MM.1S (cell line): ENCODE results near the gene SBF1.
"Not testable (repeated sequence)": the region's sequence is repeated elsewhere in the genome, so short reads cannot be mapped to it uniquely, and the experiment has no call there.

Source experiments
- DNase-seq: peaks from one replicate; pipeline ENCODE4 v3.0.0-alpha.2; 2015
- H2AFZ ChIP-seq: fragments of 300-600 bp; sonication (generic); 2 replicates; pipeline ENCODE4 v1.6.0; 2016; ENCODE audit warnings: antibody characterized with exemption, low read length
- H3F3A ChIP-seq: fragments of 300-600 bp; sonication (generic); 2 replicates; pipeline ENCODE4 v1.6.1; 2016; ENCODE audit warnings: mild to moderate bottlenecking, antibody characterized with exemption, low read length, moderate library complexity, mixed read lengths; ENCODE audit not compliant: insufficient read depth
- H3K27ac ChIP-seq: fragments of 300-600 bp; sonication (generic); 2 replicates; pipeline ENCODE4 v1.5.1; 2016; ENCODE audit warnings: mild to moderate bottlenecking, low read length
- H3K27me3 ChIP-seq: fragments of 300-600 bp; sonication (generic); replicated peaks from 2 replicates; pipeline ENCODE4 v1.6.0; 2016; ENCODE audit warnings: low read length; ENCODE audit not compliant: insufficient read depth
- H3K36me3 ChIP-seq: fragments of 300-600 bp; sonication (generic); replicated peaks from 2 replicates; pipeline ENCODE4 v1.6.1; 2016; ENCODE audit warnings: mild to moderate bottlenecking, low read length, mixed read lengths; ENCODE audit not compliant: insufficient read depth
- H3K4me1 ChIP-seq: fragments of 300-600 bp; sonication (generic); 2 replicates; pipeline ENCODE4 v1.6.1; 2016; ENCODE audit warnings: low read length, mixed read lengths
- H3K4me2 ChIP-seq: fragments of 300-600 bp; sonication (generic); 2 replicates; pipeline ENCODE4 v1.6.0; 2016; ENCODE audit warnings: low read depth, low read length
- H3K4me3 ChIP-seq: fragments of 300-600 bp; sonication (generic); 2 replicates; pipeline ENCODE4 v1.5.1; 2016; ENCODE audit warnings: low read length, mixed read lengths
- H3K79me2 ChIP-seq: fragments of 300-600 bp; sonication (generic); 2 replicates; pipeline ENCODE4 v1.6.1; 2016; ENCODE audit warnings: mixed run types, low read length, mixed read lengths
- H3K9ac ChIP-seq: fragments of 300-600 bp; sonication (generic); 2 replicates; pipeline ENCODE4 v1.6.1; 2016; ENCODE audit warnings: low read length, mixed read lengths
- H3K9me2 ChIP-seq: fragments of 300-600 bp; sonication (generic); replicated peaks from 2 replicates; pipeline ENCODE4 v1.6.1; 2016; ENCODE audit warnings: mild to moderate bottlenecking, low read length, mixed read lengths; ENCODE audit not compliant: insufficient read depth
- H3K9me3 ChIP-seq: fragments of 300-600 bp; sonication (generic); replicated peaks from 2 replicates; pipeline ENCODE4 v1.6.1; 2016; ENCODE audit warnings: mild to moderate bottlenecking, low read length, mixed read lengths; ENCODE audit not compliant: insufficient read depth
- H4K20me1 ChIP-seq: fragments of 300-600 bp; sonication (generic); 2 replicates; pipeline ENCODE4 v1.6.1; 2016; ENCODE audit warnings: mild to moderate bottlenecking, low read length, moderate library complexity, mixed read lengths; ENCODE audit not compliant: insufficient read depth
- EZH2 ChIP-seq: fragments of 300-600 bp; sonication (generic); optimal IDR thresholded peaks from 2 replicates; pipeline ENCODE3; 2017; ENCODE audit warnings: low read depth, mild to moderate bottlenecking, antibody characterized with exemption, low read length, mixed read lengths
- EZH2phosphoT487 ChIP-seq: fragments of 300-600 bp; sonication (generic); IDR thresholded peaks from 2 replicates; pipeline ENCODE4 v1.6.1; 2018; ENCODE audit warnings: antibody characterized with exemption, low read length
- TF ChIP-seq, protein P1 (sequence below): fragments of 300-600 bp; sonication (generic); IDR thresholded peaks from 2 replicates; pipeline ENCODE4 v1.5.1; 2016; ENCODE audit warnings: antibody characterized with exemption, low read length, mixed read lengths

Gene SBF1

DNA sequence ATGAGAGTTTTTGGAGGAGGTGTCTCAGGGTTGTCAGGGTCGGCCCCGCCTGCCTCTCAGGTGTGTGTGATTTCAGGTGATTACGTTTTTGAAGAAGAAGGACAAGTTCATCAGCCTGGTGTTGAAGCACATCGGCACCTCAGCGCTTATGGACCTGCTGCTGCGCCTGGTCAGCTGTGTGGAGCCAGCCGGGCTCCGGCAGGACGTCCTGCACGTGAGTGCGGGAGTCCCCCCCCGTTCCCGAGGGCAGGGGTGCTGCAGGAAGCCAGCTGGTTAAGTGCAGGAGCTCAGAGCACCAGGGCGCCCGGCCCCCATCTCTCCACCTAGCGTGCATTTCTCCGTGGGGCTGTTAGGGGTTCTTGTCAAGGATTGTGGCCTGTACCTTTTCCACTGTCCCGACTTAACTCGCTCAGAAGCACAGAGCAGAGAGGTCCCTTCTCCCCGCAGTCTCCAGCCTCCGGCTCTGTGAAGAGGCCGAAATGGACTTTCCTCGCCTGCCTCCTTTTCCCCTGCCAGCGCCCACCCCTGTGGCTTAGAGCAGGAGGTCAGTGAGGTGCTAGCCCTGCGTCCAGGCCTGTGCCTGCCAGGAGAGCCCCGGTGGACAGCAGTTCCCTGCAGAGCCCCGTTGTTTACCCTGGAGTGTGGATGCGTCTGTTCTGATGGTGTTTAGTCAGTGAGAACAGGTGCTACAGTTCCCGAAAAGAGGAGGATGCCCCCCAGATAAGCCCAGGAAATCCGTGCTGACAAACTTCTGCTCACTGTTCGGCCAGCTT lies 60.2 kb downstream of the SBF1 start:
- no peaks in the 10 kb centered on the region for H3K36me3 ChIP-seq

DNA sequence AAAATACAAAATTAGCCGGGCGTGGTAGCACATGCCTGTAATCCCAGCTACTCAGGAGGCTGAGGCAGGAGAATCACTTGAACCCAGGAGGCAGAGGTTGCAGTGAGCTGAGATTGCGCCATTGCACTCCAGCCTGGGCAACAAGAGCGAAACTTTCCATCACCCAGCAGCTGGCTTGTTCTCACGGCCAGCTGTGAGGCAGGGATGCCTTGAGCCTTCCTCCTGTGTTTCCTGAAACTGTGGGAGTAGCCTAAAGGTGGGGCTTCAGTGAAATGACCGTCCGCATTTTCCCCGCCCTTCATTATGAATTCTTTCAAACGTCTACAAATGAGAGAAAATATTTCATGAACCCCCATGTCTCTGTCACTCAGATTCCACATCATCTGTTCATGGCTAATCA lies 65.9 kb downstream of the SBF1 start:
- H3K27me3 ChIP-seq, H3F3A ChIP-seq, H4K20me1 ChIP-seq, H3K79me2 ChIP-seq, H3K9ac ChIP-seq, DNase-seq, H3K4me1 ChIP-seq, H3K27ac ChIP-seq, H3K4me2 ChIP-seq, H3K9me2 ChIP-seq, H3K4me3 ChIP-seq, H3K9me3 ChIP-seq, H3K36me3 ChIP-seq, H2AFZ ChIP-seq: not testable (repeated sequence)

More for the DNA sequence above, 60.2 kb downstream of the SBF1 start:
- H3F3A ChIP-seq: no peaks in the 10 kb centered on the region
- H3K4me2 ChIP-seq: no peak overlapping the region
- TF ChIP-seq, protein P1, sequence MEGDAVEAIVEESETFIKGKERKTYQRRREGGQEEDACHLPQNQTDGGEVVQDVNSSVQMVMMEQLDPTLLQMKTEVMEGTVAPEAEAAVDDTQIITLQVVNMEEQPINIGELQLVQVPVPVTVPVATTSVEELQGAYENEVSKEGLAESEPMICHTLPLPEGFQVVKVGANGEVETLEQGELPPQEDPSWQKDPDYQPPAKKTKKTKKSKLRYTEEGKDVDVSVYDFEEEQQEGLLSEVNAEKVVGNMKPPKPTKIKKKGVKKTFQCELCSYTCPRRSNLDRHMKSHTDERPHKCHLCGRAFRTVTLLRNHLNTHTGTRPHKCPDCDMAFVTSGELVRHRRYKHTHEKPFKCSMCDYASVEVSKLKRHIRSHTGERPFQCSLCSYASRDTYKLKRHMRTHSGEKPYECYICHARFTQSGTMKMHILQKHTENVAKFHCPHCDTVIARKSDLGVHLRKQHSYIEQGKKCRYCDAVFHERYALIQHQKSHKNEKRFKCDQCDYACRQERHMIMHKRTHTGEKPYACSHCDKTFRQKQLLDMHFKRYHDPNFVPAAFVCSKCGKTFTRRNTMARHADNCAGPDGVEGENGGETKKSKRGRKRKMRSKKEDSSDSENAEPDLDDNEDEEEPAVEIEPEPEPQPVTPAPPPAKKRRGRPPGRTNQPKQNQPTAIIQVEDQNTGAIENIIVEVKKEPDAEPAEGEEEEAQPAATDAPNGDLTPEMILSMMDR: no peak
- TF ChIP-seq EZH2phosphoT487 (no peak), EZH2 (no peak)
- no peaks in the 10 kb centered on the region for H3K9me2 ChIP-seq
- H3K4me3 ChIP-seq: no peak overlapping the region
- no peaks in the 10 kb centered on the region for H3K9me3 ChIP-seq
- H4K20me1 ChIP-seq: no peaks in the 10 kb centered on the region
- H3K4me1 ChIP-seq: no peaks in the 10 kb centered on the region
- H3K79me2 ChIP-seq: no peaks in the 10 kb centered on the region
- DNase-seq: no peak
- H3K9ac ChIP-seq: no peak overlapping the region
- H2AFZ ChIP-seq: no peak overlapping the region
- no peaks in the 10 kb centered on the region for H3K27me3 ChIP-seq
- no peak overlapping the region for H3K27ac ChIP-seq

DNA sequence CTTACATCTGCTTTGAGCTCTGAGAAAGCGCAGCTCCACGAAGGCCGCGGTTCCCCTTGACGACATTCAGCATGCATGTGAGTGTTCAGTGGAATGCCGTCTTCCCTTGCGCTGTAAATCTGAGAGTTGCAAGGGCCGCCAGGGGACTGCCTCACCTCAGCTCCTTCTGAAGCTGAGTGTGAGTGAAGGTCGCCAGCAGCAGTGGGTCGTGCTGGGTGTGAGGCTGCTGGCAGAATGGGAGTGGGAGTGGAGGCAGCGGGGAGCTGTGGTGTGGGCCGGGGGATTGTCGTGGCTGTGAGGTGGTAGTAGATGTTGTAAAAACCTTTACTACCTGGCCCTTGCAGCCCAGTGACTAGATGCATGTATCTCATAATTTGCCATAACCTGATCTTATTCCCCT lies 66.5 kb downstream of the SBF1 start:
- H4K20me1 ChIP-seq: no peaks in the 10 kb centered on the region
- no peak for DNase-seq
- H3K4me2 ChIP-seq: no peak overlapping the region
- no peak overlapping the region for H2AFZ ChIP-seq
- no peaks in the 10 kb centered on the region for H3K9me2 ChIP-seq
- TF ChIP-seq EZH2: no peak
- H3K4me3 ChIP-seq: no peak overlapping the region
- no peak overlapping the region for H3K27ac ChIP-seq
- no peaks in the 10 kb centered on the region for H3K27me3 ChIP-seq
- peaks cover 10% of the 10 kb centered on the region for H3K79me2 ChIP-seq
- no peak overlapping the region for H3K9ac ChIP-seq
- no peaks in the 10 kb centered on the region for H3K9me3 ChIP-seq
- H3F3A ChIP-seq: no peaks in the 10 kb centered on the region
- no peaks in the 10 kb centered on the region for H3K4me1 ChIP-seq
- 0 out of 2 replicates have a peak, but pooled peaks cover 4% of the 10 kb centered on the region for H3K36me3 ChIP-seq

DNA sequence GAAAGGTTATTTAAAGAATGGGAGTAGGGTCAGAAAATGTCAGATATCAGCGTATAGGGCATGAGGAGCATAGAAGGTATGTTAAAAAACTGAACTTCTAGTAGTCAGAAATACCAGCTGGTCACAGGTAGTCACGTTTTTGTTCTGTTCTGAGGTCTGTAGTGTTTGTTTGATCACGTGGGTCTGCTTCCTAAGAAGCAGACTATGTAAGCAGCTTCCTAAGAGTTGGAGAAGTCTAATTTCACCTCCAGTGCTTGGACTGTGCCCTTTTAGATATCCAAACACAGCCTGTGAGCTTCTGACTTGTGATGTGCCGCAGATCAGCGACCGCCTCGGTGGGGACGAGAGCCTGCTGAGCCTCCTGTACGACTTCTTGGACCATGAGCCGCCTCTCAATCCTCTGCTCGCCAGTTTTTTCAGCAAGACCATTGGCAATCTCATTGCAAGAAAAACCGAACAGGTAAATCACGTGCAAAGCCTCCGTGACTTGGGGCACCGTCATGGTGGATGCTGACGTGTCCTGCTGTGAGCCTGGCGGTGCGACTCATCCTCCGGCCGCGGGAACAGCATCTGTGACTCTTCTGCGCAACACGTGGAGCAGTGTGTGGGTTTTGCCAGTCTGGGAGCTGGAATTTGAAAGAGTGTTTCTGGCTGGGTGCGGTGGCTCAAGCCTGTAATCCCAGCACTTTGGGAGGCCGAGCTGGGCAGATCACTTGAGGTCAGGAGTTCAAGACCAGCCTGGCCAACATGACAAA lies 68.2 kb downstream of the SBF1 start:
- no peak overlapping the region for H3K4me2 ChIP-seq
- H3F3A ChIP-seq: no peaks in the 10 kb centered on the region
- H3K36me3 ChIP-seq: 0 out of 2 replicates have a peak, but pooled peaks cover 4% of the 10 kb centered on the region
- no peak overlapping the region for H3K9ac ChIP-seq
- no peak for DNase-seq
- H3K4me3 ChIP-seq: no peak overlapping the region
- H3K27me3 ChIP-seq: no peaks in the 10 kb centered on the region
- no peak overlapping the region for H3K27ac ChIP-seq
- no peaks in the 10 kb centered on the region for H3K9me2 ChIP-seq
- TF ChIP-seq EZH2phosphoT487 (no peak), EZH2 (no peak)
- TF ChIP-seq, protein P1: no peak
- peaks cover 19% of the 10 kb centered on the region for H3K79me2 ChIP-seq
- no peaks in the 10 kb centered on the region for H3K9me3 ChIP-seq
- no peaks in the 10 kb centered on the region for H4K20me1 ChIP-seq
- H3K4me1 ChIP-seq: no peaks in the 10 kb centered on the region
- no peak overlapping the region for H2AFZ ChIP-seq
